Vagina (tissue), 2 donors: ENCODE results near the gene MRAS.

Experiments
- CTCF ChIP-seq, 3 experiments: fragments of 450-650 bp in 2 of 3; fragments of 200-600 bp in 1 of 3; sonication (generic) in 1 of 3; IDR thresholded peaks; one replicate each; pipeline ENCODE4 v1.5.1; 2017 to 2019; ENCODE audit warnings: antibody characterized with exemption in 3 of 3, mild to moderate bottlenecking in 2 of 3, moderate library complexity in 2 of 3
- POLR2AphosphoS5 ChIP-seq, 2 donors: sonication (generic); formaldehyde crosslinking; IDR thresholded peaks; one replicate each; pipeline ENCODE4 v1.9.0; 2017; ENCODE audit warnings: antibody characterized with exemption in 2 of 2, mild to moderate bottlenecking in 2 of 2, low read depth in 1 of 2; ENCODE audit not compliant: insufficient read depth in 1 of 2

- TF ChIP-seq POLR2AphosphoS5 (IDR thresholded peaks at IDR 0.05; ENCODE audit: insufficient read depth in 1 of 2, low read depth in 1 of 2) = no peak
- TF ChIP-seq CTCF (IDR thresholded peaks at IDR 0.05) = no peak
These were observed 70.3 kb downstream of the MRAS start for GRCh38 chr3:138418601-138419206.
